Mesothelial cell of epicardium (in vitro differentiated cells): ENCODE results near the gene ZSCAN22. TPM values are rescaled to one million over a fixed set of nuclear protein-coding genes. Genes with fewer than 3 reads are reported as not detected.

Experiments used
- DNase-seq, 2 experiments: peaks; one replicate each; pipeline ENCODE4 v3.0.0; 2021; ENCODE audit warnings: low spot score in 2 of 2; ENCODE audit not compliant: unreplicated experiment in 2 of 2
- H3K27ac Mint-ChIP-seq: 2 replicates; pipeline ENCODE4 v1.8.0; 2021; ENCODE audit warnings: mixed read lengths
- H3K27me3 Mint-ChIP-seq: 2 replicates; pipeline ENCODE4 v1.8.0; 2021; ENCODE audit warnings: low read depth, mixed read lengths
- H3K36me3 Mint-ChIP-seq: 2 replicates; pipeline ENCODE4 v1.8.0; 2021; ENCODE audit warnings: mixed read lengths
- H3K4me1 Mint-ChIP-seq: 2 replicates; pipeline ENCODE4 v1.8.0; 2021; ENCODE audit warnings: mixed read lengths
- H3K4me3 Mint-ChIP-seq: 2 replicates; pipeline ENCODE4 v1.8.0; 2021; ENCODE audit warnings: mild to moderate bottlenecking, moderate library complexity, mixed read lengths
- H3K9me3 Mint-ChIP-seq: 2 replicates; pipeline ENCODE4 v1.8.0; 2021; ENCODE audit warnings: mixed read lengths
- CTCF ChIP-seq: fragments of 200-600 bp; sonication (generic); IDR thresholded peaks from one replicate; pipeline ENCODE4 v1.5.0; 2021; ENCODE audit warnings: antibody characterized with exemption; ENCODE audit not compliant: unreplicated experiment
- total RNA-seq: library from RNA; stranded (reverse); gene quantifications from 3 replicates; pipeline ENCODE4 v1.2.1, GENCODE V29; 2021

ZSCAN22 gene
- total RNA-seq, 1 donor from 2014 or later: 3.8 TPM

DNA sequence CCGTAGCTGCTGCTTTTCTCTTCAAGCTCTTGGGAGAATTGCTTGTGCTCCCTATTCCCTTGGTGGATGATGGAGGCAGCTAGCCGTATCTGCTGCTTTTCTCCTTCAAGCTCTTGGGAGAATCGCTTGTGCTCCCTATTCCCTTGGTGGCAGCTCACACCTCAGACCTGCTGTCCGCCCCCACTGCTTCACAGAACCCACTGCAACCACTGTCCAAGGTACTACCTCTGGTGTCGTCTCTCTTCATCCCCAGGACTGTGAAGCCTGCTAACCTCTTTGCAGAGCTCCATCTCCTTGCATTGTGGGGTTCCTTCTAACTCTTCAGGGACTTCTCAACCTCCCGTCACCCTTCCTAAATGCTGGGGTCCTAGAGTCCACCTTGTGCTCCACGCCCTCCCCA, 26.2 kb upstream of the ZSCAN22 start:
- peaks cover 14% of the 10 kb centered on the region for H3K4me1 Mint-ChIP-seq
- no peak for TF ChIP-seq CTCF

GRCh38 chr19:58304255-58304654, 22.5 kb upstream of the ZSCAN22 start:
- TF ChIP-seq CTCF: no peak
- Mint-ChIP-seq H3K4me3 (peak overlapping the region; percentile 99), H3K9me3 (no peaks in the 10 kb centered on the region), H3K27ac (peak overlapping the region; percentile 98), H3K36me3 (peaks cover 36% of the 10 kb centered on the region), H3K4me1 (peaks cover 21% of the 10 kb centered on the region), H3K27me3 (no peaks in the 10 kb centered on the region)
- no peak for DNase-seq

More for the DNA sequence above, 26.2 kb upstream of the ZSCAN22 start:
- peaks cover 24% of the 10 kb centered on the region for H3K36me3 Mint-ChIP-seq
- no peak overlapping the region for H3K27ac Mint-ChIP-seq
- H3K4me3 Mint-ChIP-seq: no peak overlapping the region
- H3K9me3 Mint-ChIP-seq: no peaks in the 10 kb centered on the region
- no peak for DNase-seq
- H3K27me3 Mint-ChIP-seq: no peaks in the 10 kb centered on the region

DNA sequence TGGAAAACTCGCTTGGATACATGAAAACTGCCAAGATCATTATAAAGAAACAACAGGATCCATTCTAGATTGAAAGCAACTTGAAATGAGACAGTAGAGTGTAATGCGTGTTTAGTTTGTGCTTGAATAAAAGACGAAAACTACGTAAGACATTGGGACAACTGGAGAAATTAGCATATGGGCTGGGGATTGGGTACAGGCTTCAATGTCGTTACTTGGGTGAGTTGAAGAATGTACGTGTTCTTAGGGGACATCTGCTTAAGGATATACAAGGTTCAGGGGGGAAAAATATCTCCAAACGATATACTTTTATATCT, 22.1 kb upstream of the ZSCAN22 start:
- no peak for TF ChIP-seq CTCF
- Mint-ChIP-seq H3K4me3 (peak overlapping the region; percentile 99), H3K27me3 (no peaks in the 10 kb centered on the region), H3K9me3 (no peaks in the 10 kb centered on the region), H3K36me3 (peaks cover 38% of the 10 kb centered on the region), H3K4me1 (peaks cover 21% of the 10 kb centered on the region), H3K27ac (peak overlapping the region; percentile 98)
- DNase-seq: no peak

- H3K27me3 Mint-ChIP-seq: no peaks in the 10 kb centered on the region
- peak within 1 kb of the TSS; percentile 99 for H3K4me3 Mint-ChIP-seq
- peak within 1 kb of the TSS; percentile 98 for H3K27ac Mint-ChIP-seq
- H3K36me3 Mint-ChIP-seq: peaks cover 34% of the 10 kb centered on the region
- no peak for TF ChIP-seq CTCF
- peak; percentile 80 to 87 for DNase-seq
- peaks cover 21% of the 10 kb centered on the region for H3K4me1 Mint-ChIP-seq
- H3K9me3 Mint-ChIP-seq: no peaks in the 10 kb centered on the region
Observed at GRCh38 chr19:58305065-58305931, 21.5 kb upstream of the ZSCAN22 start, which contains the start of gene ERVK3-1. ERVK3-1 (plus strand) TSS chr19:58305377; CDS start chr19:58312169, 6,792 bp downstream.

- no peak for DNase-seq
- H3K27ac Mint-ChIP-seq: peak overlapping the region; percentile 98
- H3K27me3 Mint-ChIP-seq: no peaks in the 10 kb centered on the region
- H3K9me3 Mint-ChIP-seq: no peaks in the 10 kb centered on the region
- H3K4me3 Mint-ChIP-seq: peak overlapping the region; percentile 99
- TF ChIP-seq CTCF: no peak
- H3K4me1 Mint-ChIP-seq: peaks cover 21% of the 10 kb centered on the region
- peaks cover 30% of the 10 kb centered on the region for H3K36me3 Mint-ChIP-seq
Observed at GRCh38 chr19:58305932-58306323, 20.9 kb upstream of the ZSCAN22 start.
